Vagina (tissue), 2 donors: ENCODE measurements around the gene FHDC1.

Experiments used
- CTCF ChIP-seq, 3 experiments: fragments of 450-650 bp in 2 of 3; fragments of 200-600 bp in 1 of 3; sonication (generic) in 1 of 3; IDR thresholded peaks; one replicate each; pipeline ENCODE4 v1.5.1; 2017 to 2019; ENCODE audit warnings: antibody characterized with exemption in 3 of 3, mild to moderate bottlenecking in 2 of 3, moderate library complexity in 2 of 3
- POLR2A ChIP-seq, 2 donors: fragments of 450-650 bp; IDR thresholded peaks; one replicate each; pipeline ENCODE4 v1.6.1; 2017; ENCODE audit warnings: antibody characterized with exemption in 2 of 2, mild to moderate bottlenecking in 2 of 2, moderate library complexity in 2 of 2

- TF ChIP-seq CTCF (IDR thresholded peaks at IDR 0.05) = no peak
- no peak for TF ChIP-seq POLR2A (IDR thresholded peaks at IDR 0.05)
Observed at GRCh38 chr4:152939621-152940020, 3.5 kb downstream of the FHDC1 start.
